ENCODE data around the gene RPL3.
"Not testable (repeated sequence)": the region's sequence is repeated elsewhere in the genome, so short reads cannot be mapped to it uniquely, and the experiment has no call there.

RPL3 gene

DNA sequence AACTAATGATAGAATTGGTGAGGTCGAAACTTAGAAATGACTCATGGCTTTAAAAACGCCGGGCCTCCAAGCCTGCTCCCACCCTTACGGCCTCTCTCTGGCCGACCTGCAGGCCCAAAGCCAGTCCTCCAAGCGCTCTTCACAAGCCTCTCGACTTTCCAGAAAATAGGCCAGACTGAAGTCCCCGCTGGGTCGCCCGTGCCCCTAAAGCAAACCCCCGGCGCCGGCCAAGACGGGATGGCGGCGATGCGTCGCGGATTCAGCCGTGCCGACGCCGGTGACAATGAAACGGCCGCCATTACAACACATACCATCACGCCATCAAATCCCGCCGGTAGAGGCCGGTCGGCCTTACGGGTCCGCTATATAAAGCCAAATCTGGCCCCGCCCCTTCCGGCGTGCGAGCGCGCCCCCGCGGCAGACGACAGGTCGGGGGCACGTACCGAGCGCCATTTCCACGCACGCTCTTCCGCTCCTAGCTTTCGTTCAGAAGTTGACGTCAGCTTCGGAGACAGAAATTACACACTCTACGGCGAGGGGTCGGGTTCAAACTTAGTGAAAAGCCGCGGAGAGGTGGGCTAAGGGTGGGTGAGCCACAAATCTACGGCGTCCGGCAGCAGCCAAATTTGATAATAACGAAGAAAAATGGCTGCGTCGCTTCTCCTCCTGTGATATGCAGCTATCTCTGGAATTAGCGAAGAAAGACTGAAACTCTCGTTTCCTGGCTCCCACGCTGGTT is at the start of gene RPL3:
TSS of gene RPL3 (minus strand) at position 340 of the 739 bp plus-strand sequence. CDS start at position 314, 26 bp downstream.
- peak within 1 kb of the TSS; percentile 98 for H3K27ac ChIP-seq
- peak; percentile 78 for DNase-seq (ENCODE audit: low read depth, low spot score)

DNA sequence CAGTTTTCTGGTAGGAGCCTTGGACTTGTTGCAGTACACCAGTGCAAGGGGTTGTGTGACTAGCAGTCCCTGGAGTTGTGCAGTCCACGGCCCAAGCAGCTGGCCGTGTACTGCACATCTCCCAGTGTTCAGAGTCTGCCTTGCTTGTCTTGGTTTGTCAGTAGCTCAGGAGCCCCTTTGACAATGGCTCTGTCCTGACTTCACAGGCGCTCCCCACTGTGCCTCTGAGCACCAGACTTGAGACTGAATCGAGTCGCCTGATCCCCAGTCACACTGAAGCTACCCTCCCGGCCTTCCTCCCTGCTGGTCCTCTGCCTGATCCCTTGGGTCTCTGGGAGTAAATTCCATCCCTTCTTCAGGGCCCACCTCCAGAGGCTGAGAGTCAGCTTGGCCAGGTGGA is 49.8 kb upstream of the RPL3 start:
- no peak for DNase-seq (ENCODE audit: low read depth, low spot score)

GRCh38 chr22:39368461-39368911 is 49.1 kb upstream of the RPL3 start:
- no peak for DNase-seq (ENCODE audit: low read depth, low spot score)
- H3K27ac ChIP-seq: no peak overlapping the region

More for the DNA sequence above, 49.8 kb upstream of the RPL3 start:
- no peak overlapping the region for H3K27ac ChIP-seq

DNA sequence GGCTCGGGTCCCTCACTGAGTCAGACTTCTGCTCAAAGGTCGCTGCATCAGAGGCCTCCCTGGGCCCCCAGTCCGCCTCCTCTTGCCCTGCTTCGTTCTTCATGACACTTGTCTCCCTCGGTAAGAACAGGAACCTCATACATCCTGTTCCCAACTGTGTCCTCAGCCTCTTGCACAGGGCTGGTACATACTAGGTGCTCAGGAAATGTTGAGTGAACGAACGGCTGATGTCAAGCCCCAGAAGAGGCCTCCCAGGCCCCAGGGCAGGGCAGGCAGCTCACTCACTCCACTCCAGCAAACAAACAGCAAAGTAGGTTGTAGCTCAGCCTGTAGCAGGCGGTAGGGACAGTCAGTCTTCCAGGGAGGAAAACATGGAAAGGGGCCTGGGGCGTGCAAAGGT is 47.6 kb upstream of the RPL3 start:
- no peak overlapping the region for H3K27ac ChIP-seq
- DNase-seq (ENCODE audit: low read depth, low spot score): no peak

DNA sequence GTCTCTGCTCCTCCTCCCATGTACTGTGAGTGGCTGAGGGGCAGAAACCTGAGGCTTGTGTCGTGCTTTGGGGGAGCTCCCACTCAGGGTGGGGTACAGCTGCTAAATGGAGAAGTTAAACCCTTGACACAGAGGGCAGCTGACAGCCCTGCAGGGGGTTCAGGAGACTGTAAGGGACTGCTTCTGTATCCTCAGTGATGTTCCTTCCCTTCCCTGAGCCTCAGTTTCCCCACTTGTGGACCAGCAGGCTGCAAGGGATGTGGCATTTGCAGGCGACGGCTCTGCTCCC is 46.0 kb upstream of the RPL3 start:
- DNase-seq (ENCODE audit: low read depth, low spot score): no peak
- no peak overlapping the region for H3K27ac ChIP-seq

- H3K27ac ChIP-seq: no peak overlapping the region
- no peak for DNase-seq (ENCODE audit: low read depth, low spot score)
Measured at GRCh38 chr22:39364714-39365491, 45.5 kb upstream of the RPL3 start.

DNA sequence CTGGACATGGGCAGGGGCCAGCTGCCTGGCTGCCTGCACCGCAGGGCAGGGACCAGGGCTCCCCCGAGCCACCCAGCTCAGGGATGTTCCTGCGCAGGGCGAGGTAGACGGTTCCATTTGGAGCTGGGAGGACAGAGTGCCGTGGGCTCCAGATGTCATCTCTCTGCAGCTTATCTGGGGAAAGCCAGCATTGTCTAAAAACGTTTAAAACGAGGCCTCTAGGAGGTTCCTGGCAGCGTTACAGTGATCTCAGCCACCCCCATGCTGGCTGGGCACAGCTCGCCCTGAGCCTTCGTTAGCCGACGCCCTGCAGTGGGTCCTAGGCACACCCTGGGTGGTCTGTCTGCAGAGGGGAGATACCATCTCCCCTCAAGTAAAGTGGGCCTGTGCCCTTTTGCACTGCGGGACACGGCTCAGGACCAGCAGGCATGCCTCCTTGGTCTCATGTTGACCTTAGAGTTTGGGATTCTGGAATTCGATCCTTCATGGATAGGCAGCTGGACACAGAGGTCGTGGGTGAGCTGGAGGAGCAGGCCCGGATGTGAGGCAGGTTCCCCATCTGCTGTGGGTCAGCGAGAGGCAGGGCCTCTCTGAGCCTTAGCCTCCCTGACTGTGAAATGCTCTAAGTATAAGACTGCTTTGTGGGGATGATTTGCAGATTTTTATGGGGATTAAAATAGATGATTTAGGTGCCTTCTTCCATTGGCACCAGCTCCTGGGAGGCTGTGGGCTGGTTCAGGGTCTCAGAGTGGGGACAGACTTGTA is 44.5 kb upstream of the RPL3 start:
- DNase-seq (ENCODE audit: low read depth, low spot score): no peak
- no peak overlapping the region for H3K27ac ChIP-seq

GRCh38 chr22:39362932-39363331 is 43.5 kb upstream of the RPL3 start:
- no peak overlapping the region for H3K27ac ChIP-seq
- DNase-seq (ENCODE audit: low read depth, low spot score): no peak

GRCh38 chr22:39362271-39362670 is 42.8 kb upstream of the RPL3 start:
- no peak for DNase-seq (ENCODE audit: low read depth, low spot score)
- H3K27ac ChIP-seq: no peak overlapping the region

GRCh38 chr22:39361496-39361895 is 42.1 kb upstream of the RPL3 start:
- H3K27ac ChIP-seq: no peak overlapping the region
- DNase-seq (ENCODE audit: low read depth, low spot score): no peak

DNA sequence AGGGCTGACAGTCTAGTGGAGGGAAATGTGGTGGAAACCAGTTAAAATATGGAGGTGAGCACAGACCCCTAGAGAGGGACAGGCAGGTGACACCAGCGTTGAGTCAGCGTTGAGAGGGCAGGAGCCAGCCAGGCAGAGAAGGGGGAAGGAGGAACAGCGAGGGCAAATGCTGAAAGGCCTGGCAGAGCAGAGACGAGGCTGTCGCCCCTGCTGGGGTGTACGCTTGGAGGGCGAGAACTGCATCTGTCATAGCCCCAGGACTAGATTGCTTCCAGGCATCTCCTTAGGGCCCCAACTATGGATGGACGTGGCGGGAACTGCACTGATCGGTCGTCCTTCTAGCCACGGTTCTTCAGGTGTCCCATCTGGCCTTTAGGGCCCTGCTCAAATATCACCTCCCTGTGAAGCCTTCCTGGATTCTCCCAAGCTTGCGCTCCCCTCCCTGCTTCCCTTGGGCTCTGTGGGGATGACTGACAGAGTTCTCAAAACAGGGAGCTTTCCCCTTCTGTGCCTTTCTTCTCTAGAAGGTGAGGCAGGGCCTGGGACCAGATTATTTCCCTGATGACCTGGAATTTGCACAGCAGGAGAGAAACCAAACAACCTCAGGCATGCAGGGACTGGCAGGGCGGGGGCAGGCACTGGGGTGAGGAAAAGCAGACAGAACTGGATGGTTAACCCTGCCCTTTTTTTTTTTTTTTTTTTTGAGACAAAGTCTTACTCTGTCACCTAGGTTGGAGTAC is 41.4 kb upstream of the RPL3 start:
- DNase-seq (ENCODE audit: low read depth, low spot score): peak; percentile 20
- H3K27ac ChIP-seq: peak overlapping the region; percentile 20

DNA sequence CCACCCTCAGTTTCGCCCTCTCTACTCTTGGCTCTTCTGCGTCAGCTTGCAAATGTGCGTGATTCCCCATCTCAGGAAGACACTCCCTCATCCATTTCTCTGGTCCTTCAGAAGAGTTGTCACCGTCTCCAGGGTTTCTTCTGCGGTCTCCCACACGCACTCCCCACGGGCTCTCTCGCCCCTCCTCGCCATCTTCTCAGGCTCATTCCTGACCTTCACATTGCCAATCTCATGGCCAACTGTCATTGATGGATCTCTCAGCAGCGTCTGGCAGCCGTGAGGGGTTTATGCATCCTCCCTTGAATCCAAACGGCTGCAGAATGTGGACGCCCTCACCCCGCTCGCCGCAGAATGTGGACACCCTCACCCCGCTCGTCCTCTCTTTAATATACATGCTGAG is 40.8 kb upstream of the RPL3 start:
- no peak overlapping the region for H3K27ac ChIP-seq
- no peak for DNase-seq (ENCODE audit: low read depth, low spot score)

GRCh38 chr22:39359659-39360195 is 40.3 kb upstream of the RPL3 start:
- no peak for DNase-seq (ENCODE audit: low read depth, low spot score)
- H3K27ac ChIP-seq: no peak overlapping the region

GRCh38 chr22:39358197-39358596 is 38.8 kb upstream of the RPL3 start:
- H3K27ac ChIP-seq; DNase-seq (ENCODE audit: low read depth, low spot score): not testable (repeated sequence)

DNA sequence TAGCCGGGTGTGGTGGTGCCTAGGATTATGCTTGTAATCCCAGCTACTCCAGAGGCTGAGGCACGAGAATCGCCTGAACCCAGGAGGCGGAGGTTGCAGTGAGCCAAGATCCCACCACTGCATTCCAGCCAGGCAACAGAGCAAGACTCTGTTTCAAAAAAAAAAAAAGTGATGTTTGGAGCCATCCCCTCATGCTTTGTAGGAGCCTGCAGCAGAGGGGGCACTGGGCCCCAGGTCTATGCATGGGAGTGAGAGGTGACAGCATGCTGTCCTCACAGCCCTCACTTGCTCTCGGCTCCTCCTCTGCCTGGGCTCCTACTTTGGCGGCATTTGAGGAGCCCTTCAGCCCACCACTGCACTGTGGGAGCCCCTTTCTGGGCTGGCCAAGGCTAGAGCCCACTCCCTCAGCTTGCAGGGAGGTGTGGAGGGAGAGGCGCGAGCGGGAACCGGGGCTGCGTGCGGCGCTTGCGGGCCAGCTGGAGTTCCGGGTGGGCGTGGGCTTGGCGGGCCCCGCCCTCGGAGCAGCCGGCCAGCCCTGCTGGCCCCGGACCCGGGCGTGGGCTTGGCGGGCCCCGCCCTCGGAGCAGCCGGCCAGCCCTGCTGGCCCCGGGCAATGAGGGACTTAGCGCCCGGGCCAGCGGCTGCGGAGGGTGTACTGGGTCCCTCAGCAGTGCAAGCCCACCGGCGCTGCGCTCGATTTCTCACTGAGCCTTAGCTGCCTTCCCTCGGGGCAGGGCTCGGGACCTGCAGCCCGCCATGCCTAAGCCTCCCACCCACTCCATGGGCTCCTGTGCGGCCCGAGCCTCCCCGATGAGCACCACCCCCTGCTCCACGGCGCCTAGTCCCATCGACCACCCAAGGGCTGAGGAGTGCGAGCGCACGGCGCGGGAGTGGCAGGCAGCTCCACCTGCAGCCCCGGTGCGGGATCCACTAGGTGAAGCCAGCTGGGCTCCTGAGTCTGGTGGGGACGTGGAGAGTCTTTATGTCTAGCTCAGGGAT is 38.0 kb upstream of the RPL3 start:
- not testable (repeated sequence) for H3K27ac ChIP-seq; DNase-seq (ENCODE audit: low read depth, low spot score)

GRCh38 chr22:39356464-39356863 is 37.0 kb upstream of the RPL3 start:
- no peak for DNase-seq (ENCODE audit: low read depth, low spot score)
- H3K27ac ChIP-seq: no peak overlapping the region

DNA sequence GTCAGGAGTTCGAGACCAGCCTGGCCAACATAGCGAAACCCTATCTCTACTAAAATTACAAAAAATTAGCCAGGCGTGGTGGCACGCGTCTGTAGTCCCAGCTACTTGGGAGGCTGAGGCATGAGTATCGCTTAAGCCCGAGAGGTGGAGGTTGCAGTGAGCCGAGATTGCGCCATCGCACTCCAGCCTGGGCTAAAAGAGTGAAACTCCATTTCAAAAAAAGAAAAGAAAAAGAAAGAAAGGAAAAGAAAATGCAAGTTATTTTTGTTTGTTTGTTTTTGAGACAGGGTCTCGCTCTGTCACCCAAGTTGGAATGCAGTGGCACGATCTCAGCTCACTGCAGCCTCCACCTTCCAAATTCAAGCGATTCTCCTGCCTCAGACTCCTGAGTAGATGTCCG is 36.4 kb upstream of the RPL3 start:
- H3K27ac ChIP-seq; DNase-seq (ENCODE audit: low read depth, low spot score): not testable (repeated sequence)

DNA sequence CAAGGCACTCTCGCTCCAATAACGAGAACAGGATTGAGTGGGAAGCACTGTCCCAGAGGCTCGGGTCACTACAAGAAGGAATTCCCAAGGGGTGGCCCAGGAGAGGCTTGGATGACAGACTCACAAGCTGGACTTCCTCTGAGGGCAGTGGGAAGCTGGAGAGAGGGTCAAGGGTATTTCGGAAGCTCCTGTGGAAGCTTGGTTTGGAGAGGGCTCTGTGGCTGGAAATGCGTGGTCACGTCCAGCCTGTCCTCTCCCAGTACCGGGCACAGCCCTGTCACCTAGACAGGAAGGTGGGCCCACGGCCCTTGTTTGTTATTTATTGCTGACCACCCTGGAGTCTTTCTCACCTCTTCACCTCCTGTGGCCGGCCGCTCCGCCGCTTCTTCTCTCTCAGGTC is 35.7 kb upstream of the RPL3 start:
- no peak overlapping the region for H3K27ac ChIP-seq
- DNase-seq (ENCODE audit: low read depth, low spot score): no peak

GRCh38 chr22:39353346-39353745 is 33.9 kb upstream of the RPL3 start:
- no peak for DNase-seq (ENCODE audit: low read depth, low spot score)
- no peak overlapping the region for H3K27ac ChIP-seq
